Panc1 (cell line): ENCODE results near the gene HES3.

Source experiments
- POLR2AphosphoS5 ChIP-seq: IDR thresholded peaks from 2 replicates; pipeline ENCODE4 v1.6.1; 2012; ENCODE audit warnings: mild to moderate bottlenecking, low read depth, low read length, moderate library complexity
- SIN3A ChIP-seq: IDR thresholded peaks from 2 replicates; pipeline ENCODE4 v1.6.1; 2012; ENCODE audit warnings: low read depth, mild to moderate bottlenecking, low read length, moderate library complexity, borderline replicate concordance; ENCODE audit not compliant: insufficient read depth
- TF ChIP-seq, protein P1 (sequence below): fragments of 450-650 bp; IDR thresholded peaks from 2 replicates; pipeline ENCODE4 v1.5.1; 2017; ENCODE audit warnings: mild to moderate bottlenecking
- TF ChIP-seq, protein P2 (sequence below), 2 experiments: IDR thresholded peaks; 2 replicates each; pipeline ENCODE4 v1.6.1; 2011 to 2012; ENCODE audit warnings: low read depth in 2 of 2, control low read depth in 1 of 2, low read length in 1 of 2, mild to moderate bottlenecking in 1 of 2, moderate library complexity in 1 of 2; ENCODE audit not compliant: insufficient read depth in 1 of 2

- TF ChIP-seq, protein P1, sequence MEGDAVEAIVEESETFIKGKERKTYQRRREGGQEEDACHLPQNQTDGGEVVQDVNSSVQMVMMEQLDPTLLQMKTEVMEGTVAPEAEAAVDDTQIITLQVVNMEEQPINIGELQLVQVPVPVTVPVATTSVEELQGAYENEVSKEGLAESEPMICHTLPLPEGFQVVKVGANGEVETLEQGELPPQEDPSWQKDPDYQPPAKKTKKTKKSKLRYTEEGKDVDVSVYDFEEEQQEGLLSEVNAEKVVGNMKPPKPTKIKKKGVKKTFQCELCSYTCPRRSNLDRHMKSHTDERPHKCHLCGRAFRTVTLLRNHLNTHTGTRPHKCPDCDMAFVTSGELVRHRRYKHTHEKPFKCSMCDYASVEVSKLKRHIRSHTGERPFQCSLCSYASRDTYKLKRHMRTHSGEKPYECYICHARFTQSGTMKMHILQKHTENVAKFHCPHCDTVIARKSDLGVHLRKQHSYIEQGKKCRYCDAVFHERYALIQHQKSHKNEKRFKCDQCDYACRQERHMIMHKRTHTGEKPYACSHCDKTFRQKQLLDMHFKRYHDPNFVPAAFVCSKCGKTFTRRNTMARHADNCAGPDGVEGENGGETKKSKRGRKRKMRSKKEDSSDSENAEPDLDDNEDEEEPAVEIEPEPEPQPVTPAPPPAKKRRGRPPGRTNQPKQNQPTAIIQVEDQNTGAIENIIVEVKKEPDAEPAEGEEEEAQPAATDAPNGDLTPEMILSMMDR = no peak
- TF ChIP-seq POLR2AphosphoS5 (no peak), SIN3A (no peak)
- TF ChIP-seq, protein P2, sequence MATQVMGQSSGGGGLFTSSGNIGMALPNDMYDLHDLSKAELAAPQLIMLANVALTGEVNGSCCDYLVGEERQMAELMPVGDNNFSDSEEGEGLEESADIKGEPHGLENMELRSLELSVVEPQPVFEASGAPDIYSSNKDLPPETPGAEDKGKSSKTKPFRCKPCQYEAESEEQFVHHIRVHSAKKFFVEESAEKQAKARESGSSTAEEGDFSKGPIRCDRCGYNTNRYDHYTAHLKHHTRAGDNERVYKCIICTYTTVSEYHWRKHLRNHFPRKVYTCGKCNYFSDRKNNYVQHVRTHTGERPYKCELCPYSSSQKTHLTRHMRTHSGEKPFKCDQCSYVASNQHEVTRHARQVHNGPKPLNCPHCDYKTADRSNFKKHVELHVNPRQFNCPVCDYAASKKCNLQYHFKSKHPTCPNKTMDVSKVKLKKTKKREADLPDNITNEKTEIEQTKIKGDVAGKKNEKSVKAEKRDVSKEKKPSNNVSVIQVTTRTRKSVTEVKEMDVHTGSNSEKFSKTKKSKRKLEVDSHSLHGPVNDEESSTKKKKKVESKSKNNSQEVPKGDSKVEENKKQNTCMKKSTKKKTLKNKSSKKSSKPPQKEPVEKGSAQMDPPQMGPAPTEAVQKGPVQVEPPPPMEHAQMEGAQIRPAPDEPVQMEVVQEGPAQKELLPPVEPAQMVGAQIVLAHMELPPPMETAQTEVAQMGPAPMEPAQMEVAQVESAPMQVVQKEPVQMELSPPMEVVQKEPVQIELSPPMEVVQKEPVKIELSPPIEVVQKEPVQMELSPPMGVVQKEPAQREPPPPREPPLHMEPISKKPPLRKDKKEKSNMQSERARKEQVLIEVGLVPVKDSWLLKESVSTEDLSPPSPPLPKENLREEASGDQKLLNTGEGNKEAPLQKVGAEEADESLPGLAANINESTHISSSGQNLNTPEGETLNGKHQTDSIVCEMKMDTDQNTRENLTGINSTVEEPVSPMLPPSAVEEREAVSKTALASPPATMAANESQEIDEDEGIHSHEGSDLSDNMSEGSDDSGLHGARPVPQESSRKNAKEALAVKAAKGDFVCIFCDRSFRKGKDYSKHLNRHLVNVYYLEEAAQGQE (IDR thresholded peaks at IDR 0.05; ENCODE audit: insufficient read depth in 1 of 2, low read depth in 2 of 2, low read length in 1 of 2) = no peak
Observed at GRCh38 chr1:6278263-6278662, 34.3 kb downstream of the HES3 start.
